Esophagus muscularis mucosa (tissue), 4 donors: Measurements from ENCODE around the gene CDKL2. TPM values are rescaled to one million over a fixed set of nuclear protein-coding genes. Genes with fewer than 3 reads are reported as not detected.

Experiments used
- DNase-seq: peaks from one replicate; pipeline ENCODE4 v3.0.0-alpha.2; 2017; ENCODE audit errors: extremely low spot score
- H3K27ac ChIP-seq, 4 donors: fragments of 200-600 bp; sonication (generic); replicated peaks in 1 of 4; 1 replicate in 3 of 4; 2 replicates in 1 of 4; pipeline ENCODE4 v1.5.1; 2016 to 2019; ENCODE audit warnings: mild to moderate bottlenecking in 1 of 4
- H3K27me3 ChIP-seq, 4 donors: fragments of 200-600 bp; sonication (generic); one replicate each; pipeline versions ENCODE4 v1.5.1 to v1.6.0; 2016 to 2019
- H3K36me3 ChIP-seq, 4 donors: fragments of 200-600 bp; sonication (generic); one replicate each; pipeline ENCODE4 v1.5.1; 2016 to 2019
- H3K4me1 ChIP-seq, 4 donors: fragments of 200-600 bp; sonication (generic); one replicate each; pipeline ENCODE4 v1.5.1; 2016 to 2019
- H3K4me3 ChIP-seq, 4 donors: fragments of 200-600 bp; sonication (generic); 1 replicate in 2 of 4; 2 replicates in 2 of 4; pipeline ENCODE4 v1.5.1; 2016 to 2019; ENCODE audit warnings: mild to moderate bottlenecking in 4 of 4, moderate library complexity in 1 of 4
- H3K9me3 ChIP-seq, 4 donors: fragments of 200-600 bp; sonication (generic); 1 replicate in 3 of 4; 2 replicates in 1 of 4; pipeline ENCODE4 v1.5.1; 2016 to 2019
- EP300 ChIP-seq: sonication (generic); formaldehyde crosslinking; IDR thresholded peaks from one replicate; pipeline ENCODE4 v1.6.1; 2017; ENCODE audit warnings: antibody characterized with exemption
- POLR2A ChIP-seq: fragments of 450-650 bp; IDR thresholded peaks from one replicate; pipeline ENCODE4 v1.6.1; 2017; ENCODE audit warnings: antibody characterized with exemption, moderate library complexity, mild to moderate bottlenecking, low read depth
- POLR2AphosphoS5 ChIP-seq, 2 donors: sonication (generic); formaldehyde crosslinking; IDR thresholded peaks; one replicate each; pipeline ENCODE4 v1.6.1; 2017; ENCODE audit warnings: antibody characterized with exemption in 2 of 2
- WGBS: methylation state at CpG from one replicate; pipeline ENCODE4 v1.1.5; 2018; 5-methylcytosine and 5-hydroxymethylcytosine counted together
- intact Hi-C: fragments of 100-400 bp; cut with DNase I; formaldehyde crosslinking; loops from one replicate; pipeline ENCODE4 v1.15.1; 2023
- total RNA-seq, 4 donors: library from RNA; depleted of rRNA; stranded (reverse); fragments of >200 nt; gene quantifications; one replicate each; pipeline versions ENCODE4 v1.1.0 to v1.2.1, GENCODE V29; 2016
- TF ChIP-seq, protein P1 (sequence below), 3 experiments: fragments of 200-600 bp in 2 of 3; fragments of 450-650 bp in 1 of 3; sonication (generic) in 2 of 3; IDR thresholded peaks; one replicate each; pipeline ENCODE4 v1.5.1; 2017 to 2019; ENCODE audit warnings: antibody characterized with exemption in 3 of 3, mild to moderate bottlenecking in 2 of 3, moderate library complexity in 1 of 3

CDKL2 gene
- total RNA-seq, 4 donors from 2014 or later: 2.9 to 6.2 (median 3.1) TPM

DNA sequence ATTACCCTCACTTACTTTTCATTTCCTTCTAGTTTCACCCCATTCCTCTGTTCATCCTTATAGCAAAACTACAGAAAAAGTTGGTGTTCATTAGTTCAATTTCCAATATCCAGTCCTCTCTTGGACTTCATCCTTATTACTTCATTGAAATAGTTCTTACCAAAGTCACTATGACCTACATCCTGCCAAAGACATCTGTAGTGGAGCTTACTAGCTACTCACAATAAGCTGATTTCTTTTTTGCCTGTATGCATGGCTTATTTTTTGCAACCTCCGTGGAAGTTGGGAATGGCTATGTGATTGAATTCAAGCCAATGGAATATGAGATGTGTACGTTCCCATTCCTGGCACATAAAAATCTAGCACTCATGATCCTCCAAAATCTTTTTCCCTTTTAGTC, 4.6 kb upstream of the CDKL2 start:
- H3K36me3 ChIP-seq: no peaks in the 10 kb centered on the region
- peaks cover under 1 to 29% (median 18%) of the 10 kb centered on the region in 4 donors for H3K4me1 ChIP-seq
- no peak overlapping the region for H3K4me3 ChIP-seq
- DNase-seq: no peak
- H3K27me3 ChIP-seq: no peaks in the 10 kb centered on the region
- H3K27ac ChIP-seq: no peak overlapping the region
- intact Hi-C loops: loop anchor here (5.0 kb wide), 1 partner anchor 92 kb away; no protein-coding TSS in a partner anchor
- TF ChIP-seq POLR2AphosphoS5 (IDR thresholded peaks at IDR 0.05): no peak
- TF ChIP-seq, protein P1, sequence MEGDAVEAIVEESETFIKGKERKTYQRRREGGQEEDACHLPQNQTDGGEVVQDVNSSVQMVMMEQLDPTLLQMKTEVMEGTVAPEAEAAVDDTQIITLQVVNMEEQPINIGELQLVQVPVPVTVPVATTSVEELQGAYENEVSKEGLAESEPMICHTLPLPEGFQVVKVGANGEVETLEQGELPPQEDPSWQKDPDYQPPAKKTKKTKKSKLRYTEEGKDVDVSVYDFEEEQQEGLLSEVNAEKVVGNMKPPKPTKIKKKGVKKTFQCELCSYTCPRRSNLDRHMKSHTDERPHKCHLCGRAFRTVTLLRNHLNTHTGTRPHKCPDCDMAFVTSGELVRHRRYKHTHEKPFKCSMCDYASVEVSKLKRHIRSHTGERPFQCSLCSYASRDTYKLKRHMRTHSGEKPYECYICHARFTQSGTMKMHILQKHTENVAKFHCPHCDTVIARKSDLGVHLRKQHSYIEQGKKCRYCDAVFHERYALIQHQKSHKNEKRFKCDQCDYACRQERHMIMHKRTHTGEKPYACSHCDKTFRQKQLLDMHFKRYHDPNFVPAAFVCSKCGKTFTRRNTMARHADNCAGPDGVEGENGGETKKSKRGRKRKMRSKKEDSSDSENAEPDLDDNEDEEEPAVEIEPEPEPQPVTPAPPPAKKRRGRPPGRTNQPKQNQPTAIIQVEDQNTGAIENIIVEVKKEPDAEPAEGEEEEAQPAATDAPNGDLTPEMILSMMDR (IDR thresholded peaks at IDR 0.05): no peak
- TF ChIP-seq EP300: no peak
- TF ChIP-seq POLR2A: no peak
- 92% methylated on average over 2 of the region's 2 CpGs for WGBS
- no peaks in the 10 kb centered on the region for H3K9me3 ChIP-seq

DNA sequence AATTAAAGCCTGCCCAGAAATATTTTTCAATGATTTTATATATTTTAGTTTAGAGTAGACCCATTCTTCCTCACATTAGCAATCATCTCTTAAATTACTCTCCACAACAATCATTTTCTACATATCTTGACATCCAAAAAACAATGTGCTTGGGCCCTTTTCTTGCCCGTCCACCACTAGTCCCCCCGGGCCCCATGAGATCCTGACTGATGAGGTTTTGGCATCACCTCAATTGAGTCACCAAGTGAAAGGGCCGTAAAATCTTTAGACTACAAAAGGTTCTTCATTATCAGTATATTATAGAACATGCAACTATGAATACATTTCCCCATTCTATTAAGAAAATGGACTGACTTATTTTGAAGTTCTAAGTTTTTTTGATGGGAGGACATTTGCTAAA, 4.0 kb upstream of the CDKL2 start:
- H3K27me3 ChIP-seq: no peaks in the 10 kb centered on the region
- WGBS: 90% methylated on average over 3 of the region's 3 CpGs
- intact Hi-C loops: loop anchor here (5.0 kb wide), 1 partner anchor 93 kb away; no protein-coding TSS in a partner anchor
- H3K4me3 ChIP-seq: no peak overlapping the region
- H3K4me1 ChIP-seq: peaks cover 2 to 36% (median 19%) of the 10 kb centered on the region in 4 donors
- no peak overlapping the region for H3K27ac ChIP-seq
- H3K36me3 ChIP-seq: no peaks in the 10 kb centered on the region
- DNase-seq: no peak
- TF ChIP-seq, protein P1 (IDR thresholded peaks at IDR 0.05): no peak
- TF ChIP-seq POLR2A (no peak), EP300 (no peak), POLR2AphosphoS5 (IDR thresholded peaks at IDR 0.05) (no peak)
- no peaks in the 10 kb centered on the region for H3K9me3 ChIP-seq

DNA sequence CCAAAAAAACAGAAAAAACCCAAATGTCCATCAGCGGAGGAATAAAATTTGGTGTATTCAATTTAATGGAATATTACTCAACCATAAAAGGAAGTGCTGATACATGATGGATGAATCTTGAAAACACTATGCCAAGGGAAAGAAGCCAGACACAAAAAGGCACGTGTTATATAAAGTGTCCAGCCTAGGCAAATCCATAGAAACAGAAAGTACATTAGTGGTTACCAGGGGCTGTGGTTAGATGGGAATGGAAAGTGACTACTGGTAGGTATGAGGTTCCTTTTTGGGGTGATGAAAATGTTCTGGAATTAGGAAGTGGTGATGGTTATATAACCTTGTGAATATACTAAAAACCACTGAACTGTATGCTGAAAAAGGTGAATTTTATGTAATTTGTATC, 3.5 kb upstream of the CDKL2 start:
- intact Hi-C loops: loop anchor here (5.0 kb wide), 1 partner anchor 93 kb away; no protein-coding TSS in a partner anchor
- no peaks in the 10 kb centered on the region for H3K27me3 ChIP-seq
- WGBS: 42% methylated on average over 2 of the region's 2 CpGs
- H3K9me3 ChIP-seq: no peaks in the 10 kb centered on the region
- TF ChIP-seq, protein P1 (IDR thresholded peaks at IDR 0.05): no peak
- TF ChIP-seq POLR2AphosphoS5 (IDR thresholded peaks at IDR 0.05): no peak
- no peak for TF ChIP-seq EP300
- no peak for TF ChIP-seq POLR2A
- H3K27ac ChIP-seq: no peak overlapping the region
- DNase-seq: no peak
- no peak overlapping the region for H3K4me3 ChIP-seq
- no peaks in the 10 kb centered on the region for H3K36me3 ChIP-seq
- peaks cover 2 to 39% (median 21%) of the 10 kb centered on the region in 4 donors for H3K4me1 ChIP-seq

DNA sequence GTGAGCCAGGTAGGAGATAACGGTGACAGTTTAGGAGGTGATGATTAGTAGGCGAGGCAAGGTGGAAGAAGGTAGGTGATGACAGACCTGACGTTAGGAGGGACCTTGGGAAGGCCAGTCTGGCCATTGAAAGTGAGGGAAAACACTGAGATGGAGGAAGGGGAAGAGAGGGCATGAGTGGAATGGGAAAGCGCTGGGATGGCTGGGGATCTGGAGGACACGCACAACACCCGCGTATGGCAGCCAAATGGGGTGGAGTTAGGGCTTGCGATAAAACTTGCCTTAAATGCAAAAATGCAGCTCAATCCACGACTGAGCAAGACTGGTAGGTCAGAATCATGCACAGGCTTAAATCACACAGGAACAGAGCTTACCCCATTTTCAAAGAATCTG, 605 bp upstream of the CDKL2 start:
- intact Hi-C loops: loop anchor here (5.0 kb wide), 1 partner anchor 96 kb away; no protein-coding TSS in a partner anchor
- WGBS: 44% methylated on average over 9 of the region's 9 CpGs
- Histone ChIP-seq H3K36me3 (no peaks in the 10 kb centered on the region), H3K4me3 (peak overlapping the region; percentile 66 to 82 (median 68)), H3K27me3 (no peaks in the 10 kb centered on the region), H3K9me3 (no peaks in the 10 kb centered on the region), H3K4me1 (peaks cover 2 to 30% (median 18%) of the 10 kb centered on the region in 4 donors), H3K27ac (peak overlapping the region; percentile 59 to 78 (median 74))
- TF ChIP-seq, protein P1 (IDR thresholded peaks at IDR 0.05): no peak
- TF ChIP-seq POLR2A (no peak), EP300 (no peak), POLR2AphosphoS5 (IDR thresholded peaks at IDR 0.05) (no peak)
- DNase-seq: no peak

DNA sequence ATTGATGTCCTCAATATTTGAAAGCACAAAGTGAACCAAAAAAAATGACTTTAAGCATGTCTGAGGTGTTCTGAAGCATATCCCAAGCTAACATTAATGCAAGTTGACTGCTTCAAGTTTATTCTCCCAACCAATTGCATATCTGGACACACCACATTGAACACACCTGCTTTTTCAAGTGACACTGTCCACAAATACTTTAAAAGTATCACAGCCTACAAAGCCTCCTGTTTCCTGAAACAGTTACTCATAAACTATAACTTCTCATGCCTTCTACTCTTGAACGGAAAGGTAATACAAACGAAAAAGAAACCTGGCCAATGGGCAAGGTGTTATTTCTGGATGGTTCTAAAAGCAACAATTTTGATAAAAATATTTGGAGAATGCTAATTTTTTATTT, 1.1 kb downstream of the CDKL2 start:
- no peak for DNase-seq
- Histone ChIP-seq H3K4me1 (peaks cover 2 to 29% (median 18%) of the 10 kb centered on the region in 4 donors), H3K36me3 (no peaks in the 10 kb centered on the region), H3K9me3 (no peaks in the 10 kb centered on the region), H3K27me3 (no peaks in the 10 kb centered on the region), H3K27ac (no peak overlapping the region), H3K4me3 (peak overlapping the region in 3 of 4 donors; percentile 66 to 82 (median 71))
- no peak for TF ChIP-seq EP300
- WGBS: 77% methylated on average over 2 of the region's 2 CpGs
- intact Hi-C loops: no loop called here
